Cardiac muscle cell (in vitro differentiated cells and primary cell): ENCODE results near the gene CDIPT. TPM values are rescaled to one million over a fixed set of nuclear protein-coding genes. Genes with fewer than 3 reads are reported as not detected.
A peak's percentile ranks its signal among the peaks of the same experiment; 100 is the strongest.
"Not testable (repeated sequence)": the region's sequence is repeated elsewhere in the genome, so short reads cannot be mapped to it uniquely, and the experiment has no call there.

ENCODE experiments used
- DNase-seq, 2 donors: peaks; one replicate each; pipeline versions ENCODE4 v3.0.0 to v3.0.0-alpha.2; 2010 to 2017; ENCODE audit warnings: low read depth in 1 of 2, low spot score in 1 of 2
- H3K27ac ChIP-seq: fragments of 200-600 bp; sonication (generic); 2 replicates; pipeline ENCODE4 v1.5.1; 2016
- H3K27me3 ChIP-seq: fragments of 200-600 bp; sonication (generic); 2 replicates; pipeline ENCODE4 v1.6.0; 2016; ENCODE audit warnings: control low read depth
- H3K36me3 ChIP-seq: fragments of 200-600 bp; sonication (generic); 2 replicates; pipeline ENCODE4 v1.5.1; 2016; ENCODE audit warnings: control low read depth
- H3K4me1 ChIP-seq: fragments of 200-600 bp; sonication (generic); 2 replicates; pipeline ENCODE4 v1.8.1; 2017; ENCODE audit warnings: low read depth, mild to moderate bottlenecking, mixed run types
- H3K4me3 ChIP-seq: fragments of 200-600 bp; sonication (generic); 2 replicates; pipeline ENCODE4 v1.5.1; 2016; ENCODE audit warnings: mild to moderate bottlenecking
- H3K9me3 ChIP-seq: fragments of 200-600 bp; sonication (generic); 2 replicates; pipeline ENCODE4 v1.5.1; 2017; ENCODE audit warnings: low read depth, mild to moderate bottlenecking, control low read depth
- polyA plus RNA-seq: library from polyadenylated mRNA; unstranded; fragments of >200 nt; fragmentation: Nextera tagmentation; extraction: Ambion mirVana; gene quantifications from 2 replicates; pipeline ENCODE4 v1.2.1, GENCODE V29; 2016
- total RNA-seq: library from RNA; depleted of rRNA; stranded (reverse); fragments of >200 nt; gene quantifications from 2 replicates; pipeline ENCODE4 v1.2.3, GENCODE V29; 2016
- TF ChIP-seq, protein P1 (sequence below): IDR thresholded peaks from 2 replicates; pipeline ENCODE4 v1.5.1; 2012; ENCODE audit warnings: low read depth, mild to moderate bottlenecking, low read length

Gene CDIPT
- total and polyA plus RNA-seq, 2 experiments from 2014 or later, result 139 to 144 TPM

DNA sequence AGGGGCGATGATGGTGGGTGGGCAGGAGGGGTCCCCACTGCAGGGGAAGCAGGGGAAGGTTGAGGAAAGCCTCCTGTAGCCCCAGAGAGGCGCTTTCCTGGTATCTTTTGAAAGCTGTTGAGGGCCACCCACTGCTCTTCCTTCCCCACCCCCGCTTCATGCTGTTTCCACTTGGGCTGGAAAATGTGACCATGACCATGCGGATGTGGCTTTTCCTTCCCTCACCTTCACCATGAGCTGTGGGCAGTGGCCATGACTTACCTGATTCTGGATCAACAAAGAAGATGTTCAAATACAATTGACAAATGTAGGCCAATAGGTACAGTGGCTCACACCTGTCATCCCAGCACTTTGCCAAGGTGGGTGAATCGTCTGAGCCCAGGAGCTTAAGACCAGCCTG is 28.9 kb downstream of the CDIPT start:
- Histone ChIP-seq H3K27ac (no peak overlapping the region), H3K4me1 (no peaks in the 10 kb centered on the region), H3K4me3 (no peak overlapping the region), H3K36me3 (no peaks in the 10 kb centered on the region), H3K27me3 (no peaks in the 10 kb centered on the region), H3K9me3 (no peaks in the 10 kb centered on the region)
- TF ChIP-seq, protein P1, sequence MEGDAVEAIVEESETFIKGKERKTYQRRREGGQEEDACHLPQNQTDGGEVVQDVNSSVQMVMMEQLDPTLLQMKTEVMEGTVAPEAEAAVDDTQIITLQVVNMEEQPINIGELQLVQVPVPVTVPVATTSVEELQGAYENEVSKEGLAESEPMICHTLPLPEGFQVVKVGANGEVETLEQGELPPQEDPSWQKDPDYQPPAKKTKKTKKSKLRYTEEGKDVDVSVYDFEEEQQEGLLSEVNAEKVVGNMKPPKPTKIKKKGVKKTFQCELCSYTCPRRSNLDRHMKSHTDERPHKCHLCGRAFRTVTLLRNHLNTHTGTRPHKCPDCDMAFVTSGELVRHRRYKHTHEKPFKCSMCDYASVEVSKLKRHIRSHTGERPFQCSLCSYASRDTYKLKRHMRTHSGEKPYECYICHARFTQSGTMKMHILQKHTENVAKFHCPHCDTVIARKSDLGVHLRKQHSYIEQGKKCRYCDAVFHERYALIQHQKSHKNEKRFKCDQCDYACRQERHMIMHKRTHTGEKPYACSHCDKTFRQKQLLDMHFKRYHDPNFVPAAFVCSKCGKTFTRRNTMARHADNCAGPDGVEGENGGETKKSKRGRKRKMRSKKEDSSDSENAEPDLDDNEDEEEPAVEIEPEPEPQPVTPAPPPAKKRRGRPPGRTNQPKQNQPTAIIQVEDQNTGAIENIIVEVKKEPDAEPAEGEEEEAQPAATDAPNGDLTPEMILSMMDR, result no peak
- DNase-seq, result no peak

- H3K4me3 ChIP-seq, DNase-seq, H3K27ac ChIP-seq, H3K9me3 ChIP-seq, H3K4me1 ChIP-seq, H3K36me3 ChIP-seq, H3K27me3 ChIP-seq: not testable (repeated sequence)
These were observed 29.8 kb downstream of the CDIPT start for GRCh38 chr16:29833219-29833618.

DNA sequence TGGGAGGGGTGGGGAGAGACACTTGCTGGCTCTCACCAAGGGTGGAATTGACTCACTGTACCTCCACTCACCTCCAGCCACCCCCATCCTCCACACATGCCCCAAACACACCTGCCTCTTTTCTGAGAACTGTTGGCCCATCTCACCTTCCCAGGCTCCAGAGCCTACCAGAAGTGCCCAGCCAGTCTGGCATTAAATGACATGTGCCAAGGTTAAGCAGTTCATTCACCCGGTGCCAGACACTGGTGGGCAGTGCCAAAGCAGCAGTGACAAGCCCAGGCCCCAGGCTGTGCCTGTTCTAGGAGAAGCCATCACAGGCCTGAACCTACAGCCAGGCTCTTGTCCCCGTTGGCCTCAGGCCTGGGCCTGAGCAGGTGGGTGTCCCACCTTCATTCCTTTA is 31.5 kb downstream of the CDIPT start:
- Histone ChIP-seq H3K36me3 (no peaks in the 10 kb centered on the region), H3K4me3 (no peak overlapping the region), H3K27me3 (no peaks in the 10 kb centered on the region), H3K4me1 (no peaks in the 10 kb centered on the region), H3K27ac (no peak overlapping the region), H3K9me3 (no peaks in the 10 kb centered on the region)
- DNase-seq, result no peak
- TF ChIP-seq, protein P1, result no peak

DNA sequence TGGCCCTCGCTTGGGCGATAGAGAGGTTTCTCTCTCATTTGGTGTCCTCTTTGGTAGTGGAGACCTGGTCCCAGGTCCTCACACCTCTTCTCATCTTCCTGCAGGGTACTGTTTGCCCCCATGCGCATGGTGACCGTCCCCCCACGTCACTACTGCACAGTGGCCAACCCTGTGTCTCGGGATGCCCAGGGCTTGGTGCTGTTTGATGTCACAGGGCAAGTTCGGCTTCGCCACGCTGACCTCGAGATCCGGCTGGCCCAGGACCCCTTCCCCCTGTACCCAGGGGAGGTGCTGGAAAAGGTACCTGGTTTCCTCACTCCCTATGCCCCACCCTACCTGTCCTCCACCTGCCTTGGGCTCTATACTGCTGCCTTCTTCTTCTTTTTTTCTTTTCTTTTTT is 32.3 kb downstream of the CDIPT start:
- DNase-seq, result no peak
- Histone ChIP-seq H3K36me3 (no peaks in the 10 kb centered on the region), H3K27me3 (no peaks in the 10 kb centered on the region), H3K9me3 (no peaks in the 10 kb centered on the region), H3K4me3 (no peak overlapping the region), H3K27ac (no peak overlapping the region), H3K4me1 (no peaks in the 10 kb centered on the region)
- TF ChIP-seq, protein P1, result no peak

DNA sequence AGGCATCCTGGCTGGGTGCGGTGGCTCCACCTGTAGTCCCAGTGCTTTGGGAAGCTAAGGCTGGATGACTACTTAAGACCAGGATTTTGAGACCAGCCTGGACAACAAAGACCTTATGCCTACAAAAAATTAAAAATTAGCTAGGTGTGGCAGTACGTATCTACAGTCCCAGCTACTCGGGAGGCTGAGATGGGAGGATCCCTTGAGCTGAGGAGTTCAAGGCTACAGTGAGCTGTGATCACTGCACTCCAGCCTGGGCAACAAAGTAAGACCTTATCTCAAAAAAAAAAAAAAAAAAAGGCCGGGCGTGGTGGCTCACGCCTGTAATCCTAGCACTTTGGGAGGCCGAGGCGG is 36.7 kb downstream of the CDIPT start:
- no peaks in the 10 kb centered on the region for H3K9me3 ChIP-seq
- no peaks in the 10 kb centered on the region for H3K4me1 ChIP-seq
- no peak for DNase-seq
- H3K36me3 ChIP-seq, result no peaks in the 10 kb centered on the region
- no peak overlapping the region for H3K27ac ChIP-seq
- H3K4me3 ChIP-seq, result no peak overlapping the region
- no peaks in the 10 kb centered on the region for H3K27me3 ChIP-seq
- TF ChIP-seq, protein P1, result no peak

DNA sequence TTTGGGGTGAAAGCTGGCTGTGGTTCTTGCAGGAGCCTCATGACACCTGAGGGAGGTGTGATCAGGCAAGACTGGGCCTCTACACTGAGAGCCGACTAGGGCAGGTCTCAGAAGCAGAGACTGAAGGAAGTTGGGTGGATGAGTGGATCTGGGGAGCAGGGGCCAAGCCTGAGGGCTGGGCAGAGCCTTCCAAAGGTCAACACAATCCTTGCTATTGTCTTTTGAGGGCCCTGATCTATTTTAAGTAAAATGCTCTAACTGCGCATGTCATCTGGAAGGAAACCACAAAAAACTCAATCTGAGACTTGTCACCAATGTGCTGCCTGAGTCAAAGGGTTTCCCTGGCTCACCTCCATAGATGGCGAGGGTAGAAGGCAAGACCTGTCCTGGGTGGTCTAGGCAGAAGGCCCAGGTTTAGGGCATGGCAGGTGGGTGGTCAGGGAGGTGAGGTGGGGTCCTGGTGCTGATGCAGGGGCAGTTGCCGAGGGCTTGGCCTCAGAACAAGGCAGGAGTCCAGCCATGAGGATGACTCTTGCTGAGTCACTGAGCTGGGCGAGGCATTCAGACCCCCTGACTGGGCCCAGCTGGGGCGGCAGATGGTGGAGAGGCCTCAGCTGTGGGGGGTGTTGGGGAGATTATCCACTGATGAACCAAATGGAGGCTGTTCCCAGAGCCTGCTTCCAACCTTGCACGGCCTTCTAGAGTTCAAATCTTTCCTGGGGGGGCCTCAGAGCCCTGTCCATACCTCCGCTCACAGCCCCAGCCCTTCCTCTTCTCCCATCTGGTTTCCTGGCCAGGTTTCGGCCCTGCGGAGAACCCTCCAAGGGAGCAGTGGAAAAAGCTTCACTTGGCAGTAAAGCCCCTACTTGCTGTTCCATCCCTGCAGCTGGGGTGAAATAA is 37.6 kb downstream of the CDIPT start:
- Histone ChIP-seq H3K9me3 (no peaks in the 10 kb centered on the region), H3K4me3 (no peak overlapping the region), H3K36me3 (no peaks in the 10 kb centered on the region), H3K27ac (no peak overlapping the region), H3K27me3 (no peaks in the 10 kb centered on the region), H3K4me1 (no peaks in the 10 kb centered on the region)
- TF ChIP-seq, protein P1, result no peak
- peak in 1 of 2 donors; percentile 79 for DNase-seq
